ENCODE data around the gene MYRF.
A peak's percentile ranks its signal among the peaks of the same experiment; 100 is the strongest.

MYRF gene

GRCh38 chr11:61762223-61762615 lies 9.8 kb downstream of the MYRF start:
- no peak for DNase-seq

GRCh38 chr11:61762798-61763197 lies 10.4 kb downstream of the MYRF start:
- DNase-seq, result no peak

GRCh38 chr11:61763930-61764605 lies 11.6 kb downstream of the MYRF start:
- no peak for DNase-seq

- no peak for DNase-seq
Measured at GRCh38 chr11:61764606-61765260, 12.3 kb downstream of the MYRF start.

- DNase-seq, result no peak
Measured at GRCh38 chr11:61765550-61766253, 13.3 kb downstream of the MYRF start.

- no peak for DNase-seq
Measured at GRCh38 chr11:61766353-61766841, 14.0 kb downstream of the MYRF start.

GRCh38 chr11:61768376-61769076 lies 16.1 kb downstream of the MYRF start:
- DNase-seq, result no peak

GRCh38 chr11:61769169-61769920 lies 16.9 kb downstream of the MYRF start:
- DNase-seq, result no peak

GRCh38 chr11:61769946-61770683 lies 17.7 kb downstream of the MYRF start:
- DNase-seq, result no peak

GRCh38 chr11:61771195-61771894 lies 18.9 kb downstream of the MYRF start:
- no peak for DNase-seq

GRCh38 chr11:61771985-61772455 lies 19.6 kb downstream of the MYRF start:
- DNase-seq, result no peak

GRCh38 chr11:61773356-61773755 lies 20.9 kb downstream of the MYRF start:
- DNase-seq, result no peak

GRCh38 chr11:61773809-61774208 lies 21.4 kb downstream of the MYRF start:
- no peak for DNase-seq

- no peak for DNase-seq
Measured at GRCh38 chr11:61774411-61774810, 22.0 kb downstream of the MYRF start.

- no peak for DNase-seq
Measured at GRCh38 chr11:61775106-61775505, 22.7 kb downstream of the MYRF start.

- no peak for DNase-seq
Measured at GRCh38 chr11:61775606-61776554, 23.4 kb downstream of the MYRF start.

- DNase-seq, result peak; percentile 56
Measured at GRCh38 chr11:61776561-61777075, 24.2 kb downstream of the MYRF start.

GRCh38 chr11:61777234-61778090 lies 25.0 kb downstream of the MYRF start:
- peak; percentile 22 for DNase-seq

Data from midbrain (tissue), 1 donor.